ENCODE measurements around the gene EME2. TPM values are rescaled to one million over a fixed set of nuclear protein-coding genes. Genes with fewer than 3 reads are reported as not detected.

The EME2 gene
- total RNA-seq, 2 experiments from 2014 or later: 13.1 to 18.4 TPM

- ChIA-PET POLR2A (interaction anchor here (0.8 to 5.2 kb wide), 4 partner anchors 13 to 196 kb away, joined by 3 to 39 read pairs (median 4); partner anchors contain the start of genes NUBP2, RPS2 and SPSB3), CTCF (interaction anchor here (1.0 kb wide), 1 partner anchor 13 kb away, joined by 4 read pairs; the partner anchor contains the start of genes NUBP2 and SPSB3)
- Mint-ChIP-seq H3K4me1 (peaks cover 7% of the 10 kb centered on the region), H3K4me3 (peak overlapping the region; percentile 94), H3K27ac (peak overlapping the region; percentile 33), H3K36me3 (ENCODE audit: low read depth) (peaks cover 20% of the 10 kb centered on the region), H3K27me3 (no peaks in the 10 kb centered on the region), H3K9me3 (ENCODE audit: low read depth) (no peaks in the 10 kb centered on the region)
- ATAC-seq (no peak), DNase-seq (no peak)
- intact Hi-C loops (cut with DNase I, micrococcal nuclease): loop anchor here (5.0 kb wide), 4 partner anchors 62 to 1087 kb away; partner anchors contain the start of genes GNPTG (in 1 of the 2), JMJD8 (in 1 of the 2), MAPK8IP3 (in 1 of the 2) and STUB1 (in 1 of the 2)
Measured at GRCh38 chr16:1769402-1770300, 3.0 kb upstream of the EME2 start.

- H3K27me3 Mint-ChIP-seq: no peaks in the 10 kb centered on the region
- H3K9me3 Mint-ChIP-seq (ENCODE audit: low read depth): no peaks in the 10 kb centered on the region
- H3K36me3 Mint-ChIP-seq (ENCODE audit: low read depth): peaks cover 18% of the 10 kb centered on the region
- ChIA-PET POLR2A (interaction anchor here (0.8 to 5.2 kb wide), 3 partner anchors 12 to 195 kb away, joined by 3 to 39 read pairs (median 4); partner anchors contain the start of genes NUBP2, RPS2 and SPSB3), CTCF (interaction anchor here (0.5 to 1.0 kb wide), 2 partner anchors 12 to 385 kb away, joined by 3 to 4 read pairs; partner anchors contain the start of genes NUBP2, SPSB3 and TRAF7)
- peak overlapping the region; percentile 94 for H3K4me3 Mint-ChIP-seq
- DNase-seq (peak; percentile 76), ATAC-seq (peak; percentile 27)
- intact Hi-C loops (cut with DNase I, micrococcal nuclease): loop anchor here (1.0 to 5.0 kb wide), 6 partner anchors 63 to 1088 kb away; partner anchors contain the start of genes GNPTG (in 1 of the 2), JMJD8 (in 1 of the 2), MAPK8IP3 (in 1 of the 2) and STUB1 (in 1 of the 2)
- peak overlapping the region; percentile 84 for H3K27ac Mint-ChIP-seq
- peaks cover 9% of the 10 kb centered on the region for H3K4me1 Mint-ChIP-seq
Measured at GRCh38 chr16:1770328-1771187, 2.1 kb upstream of the EME2 start.

GRCh38 chr16:1771188-1771863 lies 1.3 kb upstream of the EME2 start, which contains the start of gene NME3:
NME3 (minus strand) TSS chr16:1771543; CDS start chr16:1771534, 9 bp downstream.
- peak; percentile 53 for ATAC-seq
- no peaks in the 10 kb centered on the region for H3K9me3 Mint-ChIP-seq (ENCODE audit: low read depth)
- CTCF ChIA-PET: interaction anchor here (0.5 to 2.0 kb wide), 3 partner anchors 11 to 384 kb away, joined by 3 to 16 read pairs (median 4); partner anchors contain the start of genes NUBP2, SPSB3 and TRAF7
- intact Hi-C loops (cut with DNase I, micrococcal nuclease): loop anchor here (1.0 to 5.0 kb wide), 6 partner anchors 64 to 1089 kb away; partner anchors contain the start of genes GNPTG (in 1 of the 2), JMJD8 (in 1 of the 2), MAPK8IP3 (in 1 of the 2) and STUB1 (in 1 of the 2)
- peaks cover 9% of the 10 kb centered on the region for H3K4me1 Mint-ChIP-seq
- POLR2A ChIA-PET: interaction anchor here (5.2 kb wide), 1 partner anchor 11 kb away, joined by 39 read pairs; the partner anchor contains the start of genes NUBP2 and SPSB3
- no peaks in the 10 kb centered on the region for H3K27me3 Mint-ChIP-seq
- H3K4me3 Mint-ChIP-seq: peak within 1 kb of the TSS; percentile 94
- peak; percentile 88 for DNase-seq
- peaks cover 18% of the 10 kb centered on the region for H3K36me3 Mint-ChIP-seq (ENCODE audit: low read depth)
- H3K27ac Mint-ChIP-seq: peak within 1 kb of the TSS; percentile 99

- peaks cover 9% of the 10 kb centered on the region for H3K4me1 Mint-ChIP-seq
- no peak for DNase-seq
- ATAC-seq: no peak
- peaks cover 22% of the 10 kb centered on the region for H3K36me3 Mint-ChIP-seq (ENCODE audit: low read depth)
- intact Hi-C loops (cut with DNase I, micrococcal nuclease): loop anchor here (1.0 to 5.0 kb wide), 11 partner anchors 65 to 1090 kb away; partner anchors contain the start of genes GNPTG (in 1 of the 2), JMJD8 (in 1 of the 2), MAPK8IP3 (in 1 of the 2) and MLST8 (in 1 of the 2)
- H3K4me3 Mint-ChIP-seq: peak overlapping the region; percentile 94
- H3K27me3 Mint-ChIP-seq: no peaks in the 10 kb centered on the region
- ChIA-PET POLR2A (interaction anchor here (1.4 to 5.2 kb wide), 2 partner anchors 11 to 193 kb away, joined by 3 to 39 read pairs; partner anchors contain the start of genes NUBP2, RPS2 and SPSB3), CTCF (interaction anchor here (1.3 to 2.0 kb wide), 2 partner anchors 11 to 64 kb away, joined by 4 to 16 read pairs; partner anchors contain the start of genes NUBP2 and SPSB3)
- peak overlapping the region; percentile 99 for H3K27ac Mint-ChIP-seq
- no peaks in the 10 kb centered on the region for H3K9me3 Mint-ChIP-seq (ENCODE audit: low read depth)
Measured at GRCh38 chr16:1771864-1772361, 697 bp upstream of the EME2 start.

GRCh38 chr16:1772908-1773702 lies 495 bp downstream of the EME2 start, which contains the start of gene MRPS34:
MRPS34 (minus strand) TSS chr16:1773134; CDS start chr16:1773119, 15 bp downstream.
- intact Hi-C loops (cut with DNase I, micrococcal nuclease): loop anchor here (1.0 to 5.0 kb wide), 18 partner anchors 9 to 1091 kb away; partner anchors contain the start of genes MAPK8IP3 (in 2 of the 2), NUBP2 (in 2 of the 2), SPSB3 (in 2 of the 2) and CRAMP1 (in 1 of the 2)
- peaks cover 19% of the 10 kb centered on the region for H3K36me3 Mint-ChIP-seq (ENCODE audit: low read depth)
- H3K4me3 Mint-ChIP-seq: peak within 1 kb of the TSS; percentile 94
- ChIA-PET CTCF (interaction anchor here (0.7 to 2.0 kb wide), 4 partner anchors 10 to 1239 kb away, joined by 3 to 16 read pairs (median 4); partner anchors contain the start of genes NUBP2 and SPSB3), POLR2A (interaction anchor here (1.4 to 5.2 kb wide), 2 partner anchors 10 to 192 kb away, joined by 3 to 39 read pairs; partner anchors contain the start of genes NUBP2, RPS2 and SPSB3)
- DNase-seq (peak; percentile 90), ATAC-seq (peak; percentile 53)
- H3K4me1 Mint-ChIP-seq: peaks cover 9% of the 10 kb centered on the region
- no peaks in the 10 kb centered on the region for H3K9me3 Mint-ChIP-seq (ENCODE audit: low read depth)
- no peaks in the 10 kb centered on the region for H3K27me3 Mint-ChIP-seq
- H3K27ac Mint-ChIP-seq: peak within 1 kb of the TSS; percentile 99

GRCh38 chr16:1773703-1774447 lies 1.3 kb downstream of the EME2 start:
- Mint-ChIP-seq H3K36me3 (ENCODE audit: low read depth) (peaks cover 19% of the 10 kb centered on the region), H3K27me3 (no peaks in the 10 kb centered on the region), H3K4me3 (peak overlapping the region; percentile 94), H3K9me3 (ENCODE audit: low read depth) (no peaks in the 10 kb centered on the region), H3K4me1 (peaks cover 9% of the 10 kb centered on the region), H3K27ac (peak overlapping the region; percentile 83)
- DNase-seq (peak; percentile 52), ATAC-seq (peak; percentile 3)
- intact Hi-C loops (cut with DNase I, micrococcal nuclease): loop anchor here (1.0 to 5.0 kb wide), 18 partner anchors 8 to 1092 kb away; partner anchors contain the start of genes MAPK8IP3 (in 2 of the 2), NUBP2 (in 2 of the 2), SPSB3 (in 2 of the 2) and CRAMP1 (in 1 of the 2)
- ChIA-PET CTCF (interaction anchor here (0.7 to 1.0 kb wide), 3 partner anchors 9 to 1238 kb away, joined by 3 to 5 read pairs (median 4); partner anchors contain the start of genes NUBP2 and SPSB3), POLR2A (interaction anchor here (5.2 kb wide), 1 partner anchor 9 kb away, joined by 39 read pairs; the partner anchor contains the start of genes NUBP2 and SPSB3)

- no peaks in the 10 kb centered on the region for H3K27me3 Mint-ChIP-seq
- ChIA-PET CTCF (interaction anchor here (1.0 kb wide), 1 partner anchor 8 kb away, joined by 5 read pairs; the partner anchor contains the start of genes NUBP2 and SPSB3), POLR2A (interaction anchor here (0.7 to 5.2 kb wide), 2 partner anchors 8 to 9 kb away, joined by 3 to 39 read pairs; partner anchors contain the start of genes NUBP2 and SPSB3)
- no peak for ATAC-seq
- H3K9me3 Mint-ChIP-seq (ENCODE audit: low read depth): no peaks in the 10 kb centered on the region
- H3K4me3 Mint-ChIP-seq: peak overlapping the region; percentile 94
- H3K27ac Mint-ChIP-seq: no peak overlapping the region
- intact Hi-C loops (cut with DNase I, micrococcal nuclease): loop anchor here (5.0 kb wide), 4 partner anchors 67 to 1092 kb away; partner anchors contain the start of genes GNPTG (in 1 of the 2), JMJD8 (in 1 of the 2), MAPK8IP3 (in 1 of the 2) and STUB1 (in 1 of the 2)
- DNase-seq: no peak
- H3K36me3 Mint-ChIP-seq (ENCODE audit: low read depth): peaks cover 19% of the 10 kb centered on the region
- peaks cover 9% of the 10 kb centered on the region for H3K4me1 Mint-ChIP-seq
Measured at GRCh38 chr16:1774448-1774780, 1.8 kb downstream of the EME2 start.

Data from activated CD4-positive, alpha-beta T cell treated with anti-CD3 and anti-CD28 coated beads for 36 hours (primary cell).